ENCODE data around the gene ANTXR1. TPM values are rescaled to one million over a fixed set of nuclear protein-coding genes. Genes with fewer than 3 reads are reported as not detected.
"Not testable (repeated sequence)": the region's sequence is repeated elsewhere in the genome, so short reads cannot be mapped to it uniquely, and the experiment has no call there.

The ANTXR1 gene
- total RNA-seq, 1 experiment from 2014 or later = 181 TPM

DNA sequence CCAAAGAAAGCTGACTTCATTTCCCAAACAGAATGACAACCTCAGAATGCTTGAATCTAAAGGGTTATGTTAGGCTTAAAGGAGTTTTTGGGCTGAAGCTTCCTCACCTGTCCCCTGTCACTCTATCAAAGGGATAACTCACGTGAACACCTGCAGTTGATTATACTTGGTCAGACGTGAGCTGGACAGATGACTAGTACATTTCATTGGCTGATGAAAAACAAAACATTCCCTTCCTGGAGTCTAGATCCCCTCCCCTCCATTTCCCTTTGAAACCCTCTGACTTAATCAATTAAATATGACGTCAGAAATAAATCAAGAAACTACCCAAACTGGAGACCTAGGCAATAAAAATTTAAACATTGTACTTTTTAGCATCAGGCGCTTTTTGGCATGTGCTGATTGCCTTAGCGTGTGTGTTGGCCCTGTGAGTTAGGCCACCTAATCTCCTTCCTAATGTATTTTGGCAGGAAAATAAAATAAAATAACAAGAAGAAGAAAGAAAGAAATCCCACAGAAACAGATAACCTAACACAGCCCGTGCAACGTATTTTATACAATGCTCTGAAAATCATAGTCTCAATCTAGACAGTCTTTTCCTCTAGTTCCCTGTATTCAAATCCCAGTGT, 159.0 kb downstream of the ANTXR1 start:
- no peak for DNase-seq (ENCODE audit: low spot score)
- intact Hi-C loops (cut with micrococcal nuclease; ENCODE audit: unreplicated experiment) = no loop called here
- Histone ChIP-seq H3K27ac (ENCODE audit: low read depth, low read length, poor library complexity, severe bottlenecking) (no peak overlapping the region), H3K27me3 (replicated peaks; ENCODE audit: insufficient read depth, low read depth, low read length, poor library complexity) (no peaks in the 10 kb centered on the region), H3K4me1 (ENCODE audit: insufficient read depth, low read length, poor library complexity, severe bottlenecking) (peaks cover 10% of the 10 kb centered on the region), H3K36me3 (ENCODE audit: insufficient read depth, low read length, poor library complexity, severe bottlenecking) (no peaks in the 10 kb centered on the region), H3K4me3 (ENCODE audit: low read depth, low read length, poor library complexity, severe bottlenecking) (no peak overlapping the region), H3K9me3 (ENCODE audit: low read depth, low read length, poor library complexity, severe bottlenecking) (no peaks in the 10 kb centered on the region)
- ChIA-PET POLR2A (ENCODE audit: low non-redundant PET) (interaction anchor here (0.6 kb wide), 1 partner anchor 34 kb away, joined by 3 read pairs; no protein-coding TSS in a partner anchor), CTCF (no interaction called here)
- TF ChIP-seq EZH2 (IDR thresholded peaks at IDR 0.05; ENCODE audit: borderline replicate concordance, low read depth, low read length, poor library complexity, severe bottlenecking) = no peak
- TF ChIP-seq, protein P1, sequence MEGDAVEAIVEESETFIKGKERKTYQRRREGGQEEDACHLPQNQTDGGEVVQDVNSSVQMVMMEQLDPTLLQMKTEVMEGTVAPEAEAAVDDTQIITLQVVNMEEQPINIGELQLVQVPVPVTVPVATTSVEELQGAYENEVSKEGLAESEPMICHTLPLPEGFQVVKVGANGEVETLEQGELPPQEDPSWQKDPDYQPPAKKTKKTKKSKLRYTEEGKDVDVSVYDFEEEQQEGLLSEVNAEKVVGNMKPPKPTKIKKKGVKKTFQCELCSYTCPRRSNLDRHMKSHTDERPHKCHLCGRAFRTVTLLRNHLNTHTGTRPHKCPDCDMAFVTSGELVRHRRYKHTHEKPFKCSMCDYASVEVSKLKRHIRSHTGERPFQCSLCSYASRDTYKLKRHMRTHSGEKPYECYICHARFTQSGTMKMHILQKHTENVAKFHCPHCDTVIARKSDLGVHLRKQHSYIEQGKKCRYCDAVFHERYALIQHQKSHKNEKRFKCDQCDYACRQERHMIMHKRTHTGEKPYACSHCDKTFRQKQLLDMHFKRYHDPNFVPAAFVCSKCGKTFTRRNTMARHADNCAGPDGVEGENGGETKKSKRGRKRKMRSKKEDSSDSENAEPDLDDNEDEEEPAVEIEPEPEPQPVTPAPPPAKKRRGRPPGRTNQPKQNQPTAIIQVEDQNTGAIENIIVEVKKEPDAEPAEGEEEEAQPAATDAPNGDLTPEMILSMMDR (conservative IDR thresholded peaks at IDR 0.05; ENCODE audit: low read depth, low read length) = no peak
- BruUV-seq (replicated peaks) = no TSS peak

- POLR2A ChIA-PET (ENCODE audit: low non-redundant PET) = no interaction called here
- CTCF ChIA-PET = no interaction called here
- Histone ChIP-seq H3K4me3 (ENCODE audit: low read depth, low read length, poor library complexity, severe bottlenecking) (no peak overlapping the region), H3K36me3 (ENCODE audit: insufficient read depth, low read length, poor library complexity, severe bottlenecking) (peaks cover 8% of the 10 kb centered on the region), H3K27ac (ENCODE audit: low read depth, low read length, poor library complexity, severe bottlenecking) (no peak overlapping the region), H3K9me3 (ENCODE audit: low read depth, low read length, poor library complexity, severe bottlenecking) (no peaks in the 10 kb centered on the region), H3K27me3 (replicated peaks; ENCODE audit: insufficient read depth, low read depth, low read length, poor library complexity) (no peaks in the 10 kb centered on the region), H3K4me1 (ENCODE audit: insufficient read depth, low read length, poor library complexity, severe bottlenecking) (peaks cover 20% of the 10 kb centered on the region)
- intact Hi-C loops (cut with micrococcal nuclease; ENCODE audit: unreplicated experiment) = no loop called here
- TF ChIP-seq, protein P1 (conservative IDR thresholded peaks at IDR 0.05; ENCODE audit: low read depth, low read length) = no peak
- no peak for TF ChIP-seq EZH2 (IDR thresholded peaks at IDR 0.05; ENCODE audit: borderline replicate concordance, low read depth, low read length, poor library complexity, severe bottlenecking)
- no peak for DNase-seq (ENCODE audit: low spot score)
- BruUV-seq (replicated peaks) = no TSS peak
Observed at GRCh38 chr2:69173706-69174105, 160.7 kb downstream of the ANTXR1 start.

- CTCF ChIA-PET; H3K27me3 ChIP-seq (replicated peaks; ENCODE audit: insufficient read depth, low read depth, low read length, poor library complexity); POLR2A ChIA-PET (ENCODE audit: low non-redundant PET); H3K4me3 ChIP-seq (ENCODE audit: low read depth, low read length, poor library complexity, severe bottlenecking); H3K36me3 ChIP-seq (ENCODE audit: insufficient read depth, low read length, poor library complexity, severe bottlenecking); DNase-seq (ENCODE audit: low spot score); BruUV-seq (replicated peaks); H3K9me3 ChIP-seq (ENCODE audit: low read depth, low read length, poor library complexity, severe bottlenecking); H3K27ac ChIP-seq (ENCODE audit: low read depth, low read length, poor library complexity, severe bottlenecking); intact Hi-C loops (cut with micrococcal nuclease; ENCODE audit: unreplicated experiment): not testable (repeated sequence)
- peaks cover 20% of the 10 kb centered on the region for H3K4me1 ChIP-seq (ENCODE audit: insufficient read depth, low read length, poor library complexity, severe bottlenecking)
Observed at GRCh38 chr2:69174211-69174610, 161.2 kb downstream of the ANTXR1 start.

Data from A673 (cell line).